HepG2 (cell line): ENCODE results near the gene TSPAN9. TPM values are rescaled to one million over a fixed set of nuclear protein-coding genes. Genes with fewer than 3 reads are reported as not detected.

ENCODE experiments used
- FOXA3 ChIP-seq: IDR thresholded peaks from 2 replicates; pipeline ENCODE4 v1.6.1; 2016; ENCODE audit warnings: missing genetic modification reagents, missing compliant biosample characterization
- FOXK2 ChIP-seq: fragments of 450-650 bp; IDR thresholded peaks from 2 replicates; pipeline ENCODE4 v1.6.1; 2016
- HHEX ChIP-seq: IDR thresholded peaks from 2 replicates; pipeline ENCODE4 v1.6.1; 2016; ENCODE audit warnings: control low read depth
- HMGA1 ChIP-seq: sonication (generic); formaldehyde crosslinking; conservative IDR thresholded peaks from 2 replicates; pipeline ENCODE4 v1.4.0; 2020; ENCODE audit warnings: missing genetic modification reagents
- MEIS1 ChIP-seq: sonication (generic); formaldehyde crosslinking; IDR thresholded peaks from 2 replicates; pipeline ENCODE4 v1.9.0; 2021; ENCODE audit warnings: mild to moderate bottlenecking, missing genetic modification reagents, moderate library complexity, borderline replicate concordance
- MEIS2 ChIP-seq: sonication (generic); formaldehyde crosslinking; IDR thresholded peaks from 2 replicates; pipeline ENCODE4 v1.9.0; 2021; ENCODE audit warnings: mild to moderate bottlenecking, missing genetic modification reagents
- NONO ChIP-seq, 2 experiments: fragments of 450-650 bp in 1 of 2; sonication (generic) in 1 of 2; formaldehyde crosslinking in 1 of 2; IDR thresholded peaks in 1 of 2; conservative IDR thresholded peaks in 1 of 2; 2 replicates each; pipeline versions ENCODE4 v1.6.1 to v1.8.0; 2017 to 2022; ENCODE audit warnings: mild to moderate bottlenecking in 1 of 2, missing genetic modification reagents in 1 of 2, moderate library complexity in 1 of 2
- NR2F6 ChIP-seq, 2 experiments: IDR thresholded peaks; 2 replicates each; pipeline ENCODE4 v1.6.1; 2016; ENCODE audit warnings: antibody characterized with exemption in 1 of 2, mild to moderate bottlenecking in 1 of 2
- SAFB2 ChIP-seq: sonication (generic); formaldehyde crosslinking; IDR thresholded peaks from 2 replicates; pipeline ENCODE4 v1.5.1; 2020; ENCODE audit warnings: missing genetic modification reagents, low read depth, mild to moderate bottlenecking, borderline replicate concordance
- SIN3B ChIP-seq: fragments of 150-350 bp; IDR thresholded peaks from 2 replicates; pipeline ENCODE4 v1.6.1; 2014; ENCODE audit warnings: low read length
- SRSF9 ChIP-seq: fragments of 200-400 bp; formaldehyde crosslinking; IDR thresholded peaks from 2 replicates; pipeline ENCODE4 v1.6.1; 2018; ENCODE audit warnings: borderline replicate concordance, mild to moderate bottlenecking, low read depth, low read length; ENCODE audit not compliant: insufficient read depth, poor library complexity, severe bottlenecking
- YY1 ChIP-seq: IDR thresholded peaks from 2 replicates; pipeline ENCODE4 v1.6.1; 2011; ENCODE audit warnings: low read length, low read depth, moderate library complexity, mild to moderate bottlenecking; ENCODE audit not compliant: insufficient read depth, insufficient replicate concordance
- ZC3H4 ChIP-seq: sonication (generic); formaldehyde crosslinking; IDR thresholded peaks from 2 replicates; pipeline ENCODE4 v1.4.0; 2020; ENCODE audit warnings: missing genetic modification reagents, borderline replicate concordance
- ZNF274 ChIP-seq: sonication (generic); formaldehyde crosslinking; IDR thresholded peaks from 2 replicates; pipeline ENCODE4 v1.5.1; 2020; ENCODE audit warnings: mild to moderate bottlenecking, missing genetic modification reagents
- ZNF569 ChIP-seq: sonication (generic); formaldehyde crosslinking; IDR thresholded peaks from 2 replicates; pipeline ENCODE4 v1.5.0; 2020; ENCODE audit warnings: mild to moderate bottlenecking, missing genetic modification reagents, moderate library complexity, borderline replicate concordance
- ZNF670 ChIP-seq: sonication (generic); formaldehyde crosslinking; IDR thresholded peaks from 2 replicates; pipeline ENCODE4 v1.8.0; 2022; ENCODE audit warnings: mild to moderate bottlenecking, missing genetic modification reagents, borderline replicate concordance
- ZNF674 ChIP-seq: sonication (generic); formaldehyde crosslinking; IDR thresholded peaks from 2 replicates; pipeline ENCODE4 v1.5.0; 2020; ENCODE audit warnings: low read depth, mild to moderate bottlenecking, missing genetic modification reagents
- ZNF7 ChIP-seq: IDR thresholded peaks from 2 replicates; pipeline ENCODE4 v1.6.1; 2016; ENCODE audit warnings: missing biosample characterization, missing genetic modification reagents
- ZNF709 ChIP-seq: sonication (generic); formaldehyde crosslinking; IDR thresholded peaks from 2 replicates; pipeline ENCODE4 v1.5.0; 2020; ENCODE audit warnings: mild to moderate bottlenecking, missing genetic modification reagents
- ZNF781 ChIP-seq: sonication (generic); formaldehyde crosslinking; IDR thresholded peaks from 2 replicates; pipeline ENCODE4 v1.5.1; 2020; ENCODE audit warnings: borderline replicate concordance, mild to moderate bottlenecking, missing genetic modification reagents; ENCODE audit errors: not compliant biosample characterization
- ZNF850 ChIP-seq: sonication (generic); formaldehyde crosslinking; conservative IDR thresholded peaks from 2 replicates; pipeline ENCODE4 v1.9.0; 2021; ENCODE audit warnings: mild to moderate bottlenecking, missing genetic modification reagents
- ZSCAN9 ChIP-seq: IDR thresholded peaks from 2 replicates; pipeline ENCODE4 v1.6.1; 2016; ENCODE audit warnings: borderline replicate concordance
- polyA plus RNA-seq, 8 experiments: library from polyadenylated mRNA; depleted of rRNA in 3 of 8; stranded (reverse) in 7 of 8; unstranded in 1 of 8; fragments of >200 nt; fragmentation: Illumina TruSeq in 4 of 8; extraction: Trizol in 4 of 8; gene quantifications; 2 replicates each; pipeline versions ENCODE4 v1.2.1 to v1.2.3, GENCODE V29; 2011 to 2016; ENCODE audit warnings: low read depth in 4 of 8, missing spikeins in 1 of 8, mixed read lengths in 1 of 8; ENCODE audit not compliant: insufficient read depth in 1 of 8
- total RNA-seq, 5 experiments: library from RNA; depleted of rRNA; stranded (reverse); fragments of >200 nt; fragmentation: Illumina TruSeq; extraction: Trizol; gene quantifications; 2 replicates each; pipeline ENCODE4 v1.2.3, GENCODE V29; 2016; ENCODE audit warnings: low read depth in 1 of 5
- TF ChIP-seq, protein P1 (sequence below): sonication (generic); formaldehyde crosslinking; IDR thresholded peaks from 2 replicates; pipeline ENCODE4 v1.5.1; 2020; ENCODE audit warnings: missing genetic modification reagents, mild to moderate bottlenecking, borderline replicate concordance
- TF ChIP-seq, protein P2 (sequence below): sonication (generic); formaldehyde crosslinking; conservative IDR thresholded peaks from 2 replicates; pipeline ENCODE4 v1.4.0; 2020; ENCODE audit warnings: missing genetic modification reagents
- TF ChIP-seq, protein P3 (sequence below): sonication (generic); formaldehyde crosslinking; IDR thresholded peaks from 2 replicates; pipeline ENCODE4 v1.8.0; 2022; ENCODE audit warnings: low read depth, missing genetic modification reagents
- TF ChIP-seq, protein P4 (sequence below): sonication (generic); formaldehyde crosslinking; IDR thresholded peaks from 2 replicates; pipeline ENCODE4 v1.8.1; 2023; ENCODE audit warnings: missing genetic modification reagents, mild to moderate bottlenecking, borderline replicate concordance

The TSPAN9 gene
- total and polyA plus RNA-seq, 2 of the 13 experiments (the other 11 are each of a cell fraction or from before 2014, with no cell fraction given), result 18.1 to 42.3 TPM

DNA sequence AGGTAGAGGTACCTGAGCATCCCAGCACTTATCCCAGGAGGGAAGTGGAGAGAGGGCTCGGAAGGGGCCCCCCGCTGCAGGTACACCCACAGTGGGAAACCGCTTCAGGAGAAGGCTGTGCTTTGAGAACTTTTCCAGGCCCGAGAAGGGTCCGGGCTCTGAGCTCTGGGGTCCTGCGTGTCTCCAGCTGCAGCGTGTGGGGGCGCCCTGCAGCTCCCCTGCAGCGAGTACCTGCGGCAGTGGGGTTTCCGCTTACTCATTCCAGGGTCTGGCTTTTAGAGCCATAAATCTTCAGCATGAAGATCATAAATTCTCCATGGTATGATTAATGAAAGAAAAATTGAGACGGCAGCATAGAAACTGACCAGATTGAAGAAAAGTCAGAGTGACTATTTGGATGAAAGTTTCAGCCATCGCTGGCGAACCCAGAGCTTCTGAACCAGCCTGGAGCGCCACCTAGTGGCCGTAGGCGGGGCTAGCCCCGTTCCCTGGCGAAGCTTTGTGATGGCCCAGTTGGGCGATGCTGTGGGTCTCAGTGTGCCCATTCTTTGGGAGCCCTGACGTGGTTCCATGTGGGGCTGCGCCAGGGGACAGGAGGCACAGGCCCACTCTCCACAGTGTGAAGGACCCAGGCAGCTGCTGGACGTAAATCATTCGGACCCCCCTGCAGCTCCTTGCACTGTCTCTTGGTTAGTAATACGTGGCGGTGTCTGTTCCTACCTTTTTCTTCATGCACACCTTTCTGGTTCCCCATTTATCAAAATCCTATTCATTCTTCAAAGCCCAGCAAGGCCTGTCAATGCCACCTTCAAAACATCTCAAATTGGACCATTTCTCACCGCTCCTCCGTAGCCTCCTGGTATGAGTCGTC, 198.2 kb downstream of the TSPAN9 start (continued):
- TF ChIP-seq, protein P1, sequence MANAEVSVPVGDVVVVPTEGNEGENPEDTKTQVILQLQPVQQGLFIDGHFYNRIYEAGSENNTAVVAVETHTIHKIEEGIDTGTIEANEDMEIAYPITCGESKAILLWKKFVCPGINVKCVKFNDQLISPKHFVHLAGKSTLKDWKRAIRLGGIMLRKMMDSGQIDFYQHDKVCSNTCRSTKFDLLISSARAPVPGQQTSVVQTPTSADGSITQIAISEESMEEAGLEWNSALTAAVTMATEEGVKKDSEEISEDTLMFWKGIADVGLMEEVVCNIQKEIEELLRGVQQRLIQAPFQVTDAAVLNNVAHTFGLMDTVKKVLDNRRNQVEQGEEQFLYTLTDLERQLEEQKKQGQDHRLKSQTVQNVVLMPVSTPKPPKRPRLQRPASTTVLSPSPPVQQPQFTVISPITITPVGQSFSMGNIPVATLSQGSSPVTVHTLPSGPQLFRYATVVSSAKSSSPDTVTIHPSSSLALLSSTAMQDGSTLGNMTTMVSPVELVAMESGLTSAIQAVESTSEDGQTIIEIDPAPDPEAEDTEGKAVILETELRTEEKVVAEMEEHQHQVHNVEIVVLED, result no peak
- TF ChIP-seq, protein P2, sequence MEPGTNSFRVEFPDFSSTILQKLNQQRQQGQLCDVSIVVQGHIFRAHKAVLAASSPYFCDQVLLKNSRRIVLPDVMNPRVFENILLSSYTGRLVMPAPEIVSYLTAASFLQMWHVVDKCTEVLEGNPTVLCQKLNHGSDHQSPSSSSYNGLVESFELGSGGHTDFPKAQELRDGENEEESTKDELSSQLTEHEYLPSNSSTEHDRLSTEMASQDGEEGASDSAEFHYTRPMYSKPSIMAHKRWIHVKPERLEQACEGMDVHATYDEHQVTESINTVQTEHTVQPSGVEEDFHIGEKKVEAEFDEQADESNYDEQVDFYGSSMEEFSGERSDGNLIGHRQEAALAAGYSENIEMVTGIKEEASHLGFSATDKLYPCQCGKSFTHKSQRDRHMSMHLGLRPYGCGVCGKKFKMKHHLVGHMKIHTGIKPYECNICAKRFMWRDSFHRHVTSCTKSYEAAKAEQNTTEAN, result no peak
- 0 out of 2 replicates have a peak, but pooled peaks have one; percentile 28 for TF ChIP-seq MEIS2 (CRISPR knock-in tag)
- TF ChIP-seq NR2F6 (IDR thresholded peaks at IDR 0.05), result no peak
- no peak for TF ChIP-seq NR2F6 (CRISPR knock-in tag; IDR thresholded peaks at IDR 0.05)
- TF ChIP-seq SRSF9, result no peak
- no peak for TF ChIP-seq SAFB2 (CRISPR knock-in tag)
- TF ChIP-seq SIN3B, result no peak
- TF ChIP-seq ZNF7 (CRISPR knock-in tag), result no peak
- TF ChIP-seq, protein P3, sequence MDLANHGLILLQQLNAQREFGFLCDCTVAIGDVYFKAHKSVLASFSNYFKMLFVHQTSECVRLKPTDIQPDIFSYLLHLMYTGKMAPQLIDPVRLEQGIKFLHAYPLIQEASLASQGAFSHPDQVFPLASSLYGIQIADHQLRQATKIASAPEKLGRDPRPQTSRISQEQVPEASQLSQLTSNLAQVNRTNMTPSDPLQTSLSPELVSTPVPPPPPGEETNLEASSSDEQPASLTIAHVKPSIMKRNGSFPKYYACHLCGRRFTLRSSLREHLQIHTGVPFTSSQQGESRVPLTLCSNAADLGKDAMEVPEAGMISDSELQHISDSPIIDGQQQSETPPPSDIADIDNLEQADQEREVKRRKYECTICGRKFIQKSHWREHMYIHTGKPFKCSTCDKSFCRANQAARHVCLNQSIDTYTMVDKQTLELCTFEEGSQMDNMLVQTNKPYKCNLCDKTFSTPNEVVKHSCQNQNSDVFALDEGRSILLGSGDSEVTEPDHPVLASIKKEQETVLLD, result no peak
- no peak for TF ChIP-seq ZNF670 (CRISPR knock-in tag)
- TF ChIP-seq MEIS1 (CRISPR knock-in tag), result no peak
- no peak for TF ChIP-seq ZNF569 (CRISPR knock-in tag)
- TF ChIP-seq HHEX, result no peak
- TF ChIP-seq ZC3H4 (CRISPR knock-in tag), result no peak
- no peak for TF ChIP-seq NONO (IDR thresholded peaks at IDR 0.05)
- no peak for TF ChIP-seq NONO (CRISPR knock-in tag; conservative IDR thresholded peaks at IDR 0.05)
- TF ChIP-seq FOXK2, result no peak
- TF ChIP-seq ZNF850 (CRISPR knock-in tag), result no peak
- TF ChIP-seq ZNF674 (CRISPR knock-in tag), result no peak
- TF ChIP-seq, protein P4, sequence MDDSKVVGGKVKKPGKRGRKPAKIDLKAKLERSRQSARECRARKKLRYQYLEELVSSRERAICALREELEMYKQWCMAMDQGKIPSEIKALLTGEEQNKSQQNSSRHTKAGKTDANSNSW (CRISPR knock-in tag), result no peak
- TF ChIP-seq ZSCAN9 (CRISPR knock-in tag), result no peak
- TF ChIP-seq ZNF709 (CRISPR knock-in tag), result no peak
- 0 out of 2 replicates have a peak, but pooled peaks have one; percentile 29 for TF ChIP-seq ZNF274
- no peak for TF ChIP-seq HMGA1 (CRISPR knock-in tag)
- no peak for TF ChIP-seq FOXA3 (CRISPR knock-in tag)
- no peak for TF ChIP-seq ZNF781
- peak; percentile 37 for TF ChIP-seq YY1
